Peyer's patch (tissue), 4 donors: ENCODE measurements around the gene KRT35. TPM values are rescaled to one million over a fixed set of nuclear protein-coding genes. Genes with fewer than 3 reads are reported as not detected.

Experiments
- DNase-seq, 3 donors: peaks; one replicate each; pipeline ENCODE4 v3.0.0-alpha.2; 2017 to 2019
- H3K27ac ChIP-seq, 4 donors: fragments of 200-600 bp; sonication (generic); one replicate each; pipeline ENCODE4 v1.5.1; 2016 to 2019
- H3K27me3 ChIP-seq, 2 donors: fragments of 200-600 bp; sonication (generic); one replicate each; pipeline ENCODE4 v1.5.1; 2019
- H3K36me3 ChIP-seq, 3 donors: fragments of 200-600 bp; sonication (generic); one replicate each; pipeline ENCODE4 v1.5.1; 2016 to 2019
- H3K4me1 ChIP-seq, 4 donors: fragments of 200-600 bp; sonication (generic); one replicate each; pipeline ENCODE4 v1.5.1; 2016 to 2019
- H3K4me3 ChIP-seq, 4 donors: fragments of 200-600 bp; sonication (generic); 1 replicate in 3 of 4; 2 replicates in 1 of 4; pipeline ENCODE4 v1.5.1; 2016 to 2019; ENCODE audit warnings: mild to moderate bottlenecking in 1 of 4
- H3K9me3 ChIP-seq, 4 donors: fragments of 200-600 bp; sonication (generic); one replicate each; pipeline ENCODE4 v1.5.1; 2016 to 2019; ENCODE audit warnings: mild to moderate bottlenecking in 1 of 4
- CTCF ChIP-seq, 6 experiments: fragments of 450-650 bp in 4 of 6; fragments of 200-600 bp in 2 of 6; sonication (generic) in 1 of 6; IDR thresholded peaks; one replicate each; pipeline ENCODE4 v1.5.1; 2017 to 2019; ENCODE audit warnings: antibody characterized with exemption in 6 of 6, mild to moderate bottlenecking in 3 of 6, moderate library complexity in 1 of 6
- POLR2A ChIP-seq, 2 donors: fragments of 450-650 bp; IDR thresholded peaks; one replicate each; pipeline ENCODE4 v1.5.1; 2017; ENCODE audit warnings: antibody characterized with exemption in 2 of 2, mild to moderate bottlenecking in 2 of 2, moderate library complexity in 2 of 2
- total RNA-seq, 4 donors: library from RNA; depleted of rRNA; stranded (reverse); fragments of >200 nt; gene quantifications; one replicate each; pipeline ENCODE4 v1.1.0, GENCODE V29; 2016

The KRT35 gene
- total RNA-seq, 4 donors from 2014 or later = not detected

GRCh38 chr17:41504246-41504977 lies 23.5 kb upstream of the KRT35 start:
- no peak overlapping the region for H3K4me3 ChIP-seq
- no peak for DNase-seq
- no peaks in the 10 kb centered on the region for H3K36me3 ChIP-seq
- H3K27ac ChIP-seq = no peak overlapping the region
- H3K27me3 ChIP-seq = no peaks in the 10 kb centered on the region
- no peaks in the 10 kb centered on the region for H3K9me3 ChIP-seq
- TF ChIP-seq CTCF (IDR thresholded peaks at IDR 0.05) (no peak), POLR2A (IDR thresholded peaks at IDR 0.05) (no peak)
- no peaks in the 10 kb centered on the region for H3K4me1 ChIP-seq

- Histone ChIP-seq H3K4me3 (no peak overlapping the region), H3K27ac (no peak overlapping the region), H3K27me3 (no peaks in the 10 kb centered on the region), H3K36me3 (no peaks in the 10 kb centered on the region), H3K4me1 (no peaks in the 10 kb centered on the region), H3K9me3 (no peaks in the 10 kb centered on the region)
- no peak for DNase-seq
- TF ChIP-seq CTCF (IDR thresholded peaks at IDR 0.05) (no peak), POLR2A (IDR thresholded peaks at IDR 0.05) (no peak)
Observed at GRCh38 chr17:41503202-41503601, 22.3 kb upstream of the KRT35 start.

GRCh38 chr17:41500131-41500911 lies 19.4 kb upstream of the KRT35 start:
- no peak overlapping the region for H3K4me3 ChIP-seq
- TF ChIP-seq POLR2A (IDR thresholded peaks at IDR 0.05) (no peak), CTCF (IDR thresholded peaks at IDR 0.05) (no peak)
- no peak overlapping the region for H3K27ac ChIP-seq
- H3K4me1 ChIP-seq = no peaks in the 10 kb centered on the region
- no peak for DNase-seq
- no peaks in the 10 kb centered on the region for H3K27me3 ChIP-seq
- no peaks in the 10 kb centered on the region for H3K9me3 ChIP-seq
- H3K36me3 ChIP-seq = no peaks in the 10 kb centered on the region

DNA sequence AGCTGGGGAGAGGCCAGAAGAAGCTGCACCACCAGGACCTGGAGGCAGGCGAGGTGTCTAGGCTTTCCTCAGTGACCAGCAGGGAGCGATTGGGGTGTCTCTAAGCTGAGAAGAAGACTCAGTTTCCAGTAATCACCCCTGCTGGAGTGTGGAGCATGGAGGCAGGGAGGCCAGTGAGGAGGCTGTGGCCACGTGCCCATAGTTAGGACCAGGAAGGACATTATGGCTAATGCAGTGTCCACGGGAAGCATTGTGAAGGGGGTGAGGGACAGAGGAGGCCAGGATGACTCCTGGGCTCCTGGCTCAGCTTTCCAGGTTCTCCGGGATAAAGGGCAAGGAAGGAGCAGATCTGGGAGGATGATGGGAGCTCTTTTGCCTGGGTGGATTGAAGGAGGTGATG lies 18.8 kb upstream of the KRT35 start:
- TF ChIP-seq CTCF (IDR thresholded peaks at IDR 0.05) (no peak), POLR2A (IDR thresholded peaks at IDR 0.05) (no peak)
- no peak overlapping the region for H3K4me3 ChIP-seq

DNA sequence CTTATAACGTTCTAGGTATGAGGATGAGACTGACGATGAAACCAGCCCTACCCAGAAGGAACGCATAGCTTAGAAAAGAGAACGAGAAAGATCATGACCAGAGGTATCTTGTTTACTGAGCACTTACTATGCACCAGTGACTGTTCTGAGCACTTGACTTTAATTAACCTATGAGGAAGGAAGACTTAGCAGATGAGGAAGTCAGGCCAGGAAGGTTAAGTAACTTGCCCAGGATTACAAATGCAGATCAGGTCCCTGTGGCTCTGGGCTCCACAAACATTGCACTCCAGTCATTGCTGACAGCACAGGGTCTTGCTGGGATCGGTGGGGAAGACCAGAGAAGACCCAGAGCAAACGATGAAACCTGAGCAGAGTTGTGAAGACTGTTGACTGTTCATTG lies 17.3 kb upstream of the KRT35 start:
- H3K4me1 ChIP-seq = no peaks in the 10 kb centered on the region
- no peak overlapping the region for H3K27ac ChIP-seq

More for the DNA sequence above, 18.8 kb upstream of the KRT35 start:
- Histone ChIP-seq H3K36me3 (no peaks in the 10 kb centered on the region), H3K4me1 (no peaks in the 10 kb centered on the region), H3K9me3 (no peaks in the 10 kb centered on the region), H3K27ac (no peak overlapping the region), H3K27me3 (no peaks in the 10 kb centered on the region)
- DNase-seq = no peak

More for the DNA sequence above, 17.3 kb upstream of the KRT35 start:
- H3K27me3 ChIP-seq = no peaks in the 10 kb centered on the region
- H3K36me3 ChIP-seq = no peaks in the 10 kb centered on the region
- no peak overlapping the region for H3K4me3 ChIP-seq
- TF ChIP-seq CTCF (IDR thresholded peaks at IDR 0.05) = no peak
- no peak for TF ChIP-seq POLR2A (IDR thresholded peaks at IDR 0.05)
- DNase-seq = no peak
- no peaks in the 10 kb centered on the region for H3K9me3 ChIP-seq
